ENCODE results near the gene TADA2A. TPM values are rescaled to one million over a fixed set of nuclear protein-coding genes. Genes with fewer than 3 reads are reported as not detected.

TADA2A gene
- total and polyA plus RNA-seq, 2 of the 8 experiments (the other 6 are each of a cell fraction or from before 2014, with no cell fraction given): 8.4 to 18.5 TPM

- H3K4ac ChIP-seq (replicated peaks; ENCODE audit: insufficient read length, low read depth, low read length): no peak overlapping the region
- H2BK20ac ChIP-seq (ENCODE audit: low read length): no peak overlapping the region
- H4K5ac ChIP-seq (ENCODE audit: insufficient read length, low read depth, low read length): no peak overlapping the region
- H3K9me3 ChIP-seq (ENCODE audit: insufficient read depth in 2 of 2, low read depth in 1 of 2, low read length in 1 of 2): no peaks in the 10 kb centered on the region
- DNase-seq (ENCODE audit: low read depth in 1 of 2, low spot score in 2 of 2) (peak in 1 of 2 experiments; percentile 83), FAIRE-seq (no peak)
- no peak overlapping the region for H2BK120ac ChIP-seq (replicated peaks; ENCODE audit: low read depth, low read length)
- H3K4me1 ChIP-seq (replicated peaks in 1 of 4; ENCODE audit: control insufficient read depth in 3 of 4, insufficient read depth in 4 of 4, low read length in 3 of 4): peaks cover 11 to 20% (median 13%) of the 10 kb centered on the region in 4 experiments
- H2BK15ac ChIP-seq (ENCODE audit: low read length): no peak overlapping the region
- H3K56ac ChIP-seq (replicated peaks; ENCODE audit: insufficient read length, low read depth, low read length): peak overlapping the region; percentile 59
- TF ChIP-seq CTCF (IDR thresholded peaks at IDR 0.05; ENCODE audit: control extremely low read depth in 1 of 3, insufficient read depth in 1 of 3, low read depth in 1 of 3, low read length in 3 of 3) (peak in 2 of 3 experiments; percentile 3 to 21; a peak in 1 of 4 replicates), EGR1 (IDR thresholded peaks at IDR 0.05; ENCODE audit: borderline replicate concordance, low read depth, low read length) (peak; percentile 86; the same call in 1 of the 2 replicates), JUN (IDR thresholded peaks at IDR 0.05; ENCODE audit: low read depth, low read length) (no peak), SAP30 (IDR thresholded peaks at IDR 0.05; ENCODE audit: insufficient read depth, insufficient replicate concordance, low read length) (peak; percentile 42)
- peaks cover 0 to 3% (median 0%) of the 10 kb centered on the region in 4 experiments; a peak in 4 of 7 replicates for H3K27me3 ChIP-seq (replicated peaks in 1 of 4; ENCODE audit: control insufficient read depth in 3 of 4, extremely low read depth in 1 of 4, insufficient read depth in 3 of 4, low read length in 3 of 4)
- H4K8ac ChIP-seq (ENCODE audit: extremely low read depth, insufficient read depth, low read length): no peak overlapping the region
- WGBS, 2 experiments (ENCODE audit: extremely low coverage in 1 of 2, insufficient coverage in 1 of 2, insufficient read length in 1 of 2, insufficient replicate concordance in 2 of 2, low coverage in 1 of 2, low lambda C conversion rate in 2 of 2, missing lambda C conversion rate in 1 of 2): 3% methylated on average over 19 of the region's 56 CpGs; no CpG with 5 or more reads in 1 of the 2 experiments
- H3K4me3 ChIP-seq (ENCODE audit: extremely low read depth in 1 of 4, insufficient read depth in 2 of 4, low read depth in 3 of 4, low read length in 4 of 4): peak overlapping the region; percentile 59 to 81 (median 72)
- no peak overlapping the region for H3K14ac ChIP-seq (ENCODE audit: insufficient read length)
- no peak overlapping the region for H4K91ac ChIP-seq (replicated peaks; ENCODE audit: insufficient read length, low read length)
- peak overlapping the region; percentile 3; the same call in 1 of the 2 replicates for H2AFZ ChIP-seq (ENCODE audit: low read length)
- no peak overlapping the region for H2BK5ac ChIP-seq (ENCODE audit: low read depth, low read length)
- ChIA-PET CTCF (ENCODE audit: partially characterized antibody) (interaction anchor here (1.4 kb wide), 1 partner anchor 17 kb away, joined by 6 read pairs; no protein-coding TSS in a partner anchor), POLR2A (ENCODE audit: partially characterized antibody) (interaction anchor here (0.6 to 2.1 kb wide), 7 partner anchors 12 to 87 kb away, joined by 3 to 8 read pairs (median 3); no protein-coding TSS in a partner anchor)
- peaks cover 11% of the 10 kb centered on the region for H3K23me2 ChIP-seq (ENCODE audit: low read depth, low read length)
- peak overlapping the region; percentile 9 to 38 (median 26); a peak in 4 of 7 replicates for H3K9ac ChIP-seq (replicated peaks in 1 of 4; ENCODE audit: extremely low read depth in 1 of 4, low read depth in 3 of 4, low read length in 3 of 4)
- no peak overlapping the region for H2BK12ac ChIP-seq (ENCODE audit: low read depth, low read length)
- no peaks in the 10 kb centered on the region for H3K36me3 ChIP-seq (ENCODE audit: control insufficient read depth in 2 of 4, insufficient read depth in 4 of 4, low read length in 3 of 4)
- H3K27ac ChIP-seq (ENCODE audit: low read depth, low read length): no peak overlapping the region
- H3K79me1 ChIP-seq (ENCODE audit: low read depth, low read length): peaks cover 2% of the 10 kb centered on the region; the same call in 1 of the 2 replicates
- H4K20me1 ChIP-seq (replicated peaks in 1 of 2; ENCODE audit: control insufficient read depth in 1 of 2, insufficient read depth in 2 of 2, low read length in 2 of 2): peaks cover 0 to 3% of the 10 kb centered on the region in 2 experiments
- H3K23ac ChIP-seq (ENCODE audit: insufficient read length): no peak overlapping the region
- peak overlapping the region; percentile 81 to 91 for H3K4me2 ChIP-seq (ENCODE audit: insufficient read depth in 1 of 2, low read depth in 2 of 2, low read length in 2 of 2)
- H3K79me2 ChIP-seq (ENCODE audit: control insufficient read depth in 1 of 2, insufficient read depth in 2 of 2, low read length in 2 of 2): peaks cover 0 to 41% of the 10 kb centered on the region in 2 experiments; a peak in 2 of 4 replicates
- H3K18ac ChIP-seq (ENCODE audit: extremely low read depth, low read length): no peak overlapping the region; the same call in 1 of the 2 replicates
- no peak overlapping the region for H2AK5ac ChIP-seq (ENCODE audit: low read depth, low read length)
Observed at GRCh38 chr17:37490022-37490587, 83.4 kb downstream of the TADA2A start.
